ENCODE measurements around the gene CUL4A.

- TF ChIP-seq CTCF (IDR thresholded peaks at IDR 0.05) = no peak
- TF ChIP-seq EZH2 (IDR thresholded peaks at IDR 0.05; ENCODE audit: borderline replicate concordance, insufficient read depth, low read depth, low read length, poor library complexity, severe bottlenecking) = no peak
These were observed 20.4 kb downstream of the CUL4A start for GRCh38 chr13:113229791-113230190.
